ENCODE results near the gene HMGXB4.
A peak's percentile ranks its signal among the peaks of the same experiment; 100 is the strongest.

HMGXB4 gene

GRCh38 chr22:35328472-35328885, 71.2 kb downstream of the HMGXB4 start:
- DNase-seq = no peak

DNA sequence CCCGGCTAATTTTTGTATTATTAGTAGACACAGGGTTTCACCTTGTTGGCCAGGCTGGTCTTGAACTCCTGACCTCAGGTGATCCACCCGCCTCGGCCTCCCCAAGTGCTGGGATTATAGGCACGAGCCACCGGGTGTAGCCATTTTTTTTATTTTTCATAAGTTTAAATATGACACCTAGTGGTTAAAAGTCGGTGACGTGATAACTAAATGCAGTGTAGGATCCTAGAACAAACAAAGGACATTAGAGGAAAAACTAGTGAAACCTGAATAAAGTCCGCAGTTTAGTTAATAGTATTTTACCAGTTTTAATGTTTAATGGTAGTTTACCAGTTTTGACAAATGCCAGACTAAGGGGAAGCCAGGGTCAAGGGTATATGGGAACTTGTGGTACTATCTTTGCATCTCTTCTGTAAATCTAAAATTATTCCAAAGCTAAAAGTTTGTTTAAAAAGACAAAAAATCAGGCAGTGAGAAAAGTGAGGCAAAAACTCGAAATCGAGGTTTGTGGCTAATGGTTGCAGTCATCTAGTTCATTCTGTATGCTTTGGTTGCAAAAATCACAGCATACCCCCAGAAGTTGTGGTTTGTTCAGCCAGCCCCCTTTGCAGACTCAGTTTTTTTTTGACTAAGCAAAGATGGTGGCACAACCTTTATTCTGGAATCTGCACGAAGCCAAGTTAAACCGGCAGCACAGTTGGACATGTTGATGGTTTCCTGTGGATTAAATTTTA, 72.0 kb downstream of the HMGXB4 start:
- DNase-seq = no peak

DNA sequence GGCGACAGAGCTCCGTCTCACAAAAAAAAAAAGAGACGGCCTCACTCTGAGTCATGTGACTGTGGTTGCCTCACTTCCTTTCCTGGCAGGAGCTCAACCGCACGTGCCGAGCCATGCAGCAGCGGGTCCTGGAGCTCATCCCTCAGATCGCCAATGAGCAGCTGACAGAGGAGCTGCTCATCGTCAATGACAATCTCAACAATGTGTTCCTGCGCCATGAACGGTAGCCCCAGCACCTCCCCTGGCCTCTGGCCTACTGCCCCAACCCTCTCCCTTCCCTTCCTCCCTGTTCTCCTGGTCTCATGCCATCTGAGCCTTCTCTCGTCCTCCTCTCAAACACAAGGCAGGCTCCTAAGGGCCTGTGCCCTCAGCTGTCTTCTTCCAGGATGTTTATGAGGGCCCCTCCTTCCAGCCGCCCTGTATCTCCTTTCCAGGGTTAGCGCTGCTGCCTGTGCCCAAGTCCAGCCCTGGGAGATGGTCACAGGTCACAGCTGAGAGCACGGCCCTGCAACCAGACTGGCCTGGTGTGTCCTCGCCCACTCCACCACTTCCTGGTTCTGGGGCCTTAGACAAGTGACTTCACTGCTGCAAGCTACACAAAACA, 73.1 kb downstream of the HMGXB4 start:
- no peak for DNase-seq

GRCh38 chr22:35332278-35332677, 75.0 kb downstream of the HMGXB4 start:
- DNase-seq = no peak

DNA sequence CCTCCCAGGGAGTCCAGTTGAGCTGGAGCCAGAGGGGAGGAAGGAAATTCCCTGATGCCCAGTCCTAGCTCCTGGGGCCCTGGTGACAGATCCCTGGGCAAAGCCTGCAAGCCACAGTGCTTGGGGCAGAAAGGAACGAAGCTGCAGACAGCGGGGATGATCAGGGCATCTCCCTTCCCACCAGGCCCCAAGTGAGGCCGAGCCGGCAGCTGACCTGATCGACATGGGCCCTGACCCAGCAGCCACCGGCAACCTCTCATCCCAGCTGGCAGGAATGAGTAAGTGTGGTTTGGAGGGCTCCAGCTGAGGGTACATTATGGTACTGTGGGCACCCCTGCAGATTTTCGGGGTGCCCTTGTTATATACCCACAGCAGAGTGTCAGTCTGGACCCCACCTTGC, 75.9 kb downstream of the HMGXB4 start:
- no peak for DNase-seq

- DNase-seq = peak in 1 of 2 experiments; percentile 4
Measured at GRCh38 chr22:35334004-35334403, 76.7 kb downstream of the HMGXB4 start.

DNA sequence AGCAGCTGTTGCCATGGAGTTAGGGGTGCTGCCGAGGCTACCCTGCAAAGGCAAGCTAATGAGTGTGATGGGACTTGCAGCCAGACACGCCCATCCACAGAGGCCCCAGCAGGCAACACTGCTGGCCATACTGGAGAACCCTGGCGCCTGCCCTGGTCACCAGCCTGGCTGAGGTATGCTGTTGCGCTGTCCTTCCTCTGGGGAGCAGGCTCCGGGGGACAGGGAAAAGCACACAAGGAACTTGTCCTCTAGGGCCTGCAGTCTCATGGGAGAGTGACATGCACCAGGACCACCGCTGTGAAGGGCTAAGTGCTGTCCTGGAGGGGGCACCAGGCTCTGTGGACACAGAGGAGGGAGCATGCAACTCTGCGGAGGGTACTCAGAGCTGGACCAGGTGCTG, 78.2 kb downstream of the HMGXB4 start:
- DNase-seq = no peak

GRCh38 chr22:35335936-35336781, 78.9 kb downstream of the HMGXB4 start:
- no peak for DNase-seq

DNA sequence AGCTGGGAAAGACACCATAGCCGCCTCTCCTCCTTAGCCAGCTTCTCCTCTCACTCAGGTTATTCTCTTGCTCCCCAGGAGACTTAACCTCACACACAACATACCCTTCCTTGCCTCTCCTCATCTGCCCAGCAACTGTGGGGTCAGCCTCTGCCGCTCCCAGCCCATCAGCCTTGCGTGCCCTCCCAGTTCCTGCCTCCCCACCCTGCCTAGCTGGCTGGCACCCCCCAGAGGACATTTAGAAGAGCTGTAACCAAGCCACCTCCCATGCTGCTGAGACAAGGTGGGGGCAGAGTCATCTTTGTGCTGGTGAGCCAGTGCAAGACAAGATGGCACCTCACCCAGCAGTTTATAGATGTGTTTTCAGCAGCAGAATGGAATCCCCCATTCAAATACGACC, 80.6 kb downstream of the HMGXB4 start:
- peak in 1 of 2 experiments; percentile 7 for DNase-seq

GRCh38 chr22:35341090-35341874, 84.0 kb downstream of the HMGXB4 start:
- DNase-seq = no peak

GRCh38 chr22:35342390-35342789, 85.1 kb downstream of the HMGXB4 start:
- DNase-seq = no peak

DNA sequence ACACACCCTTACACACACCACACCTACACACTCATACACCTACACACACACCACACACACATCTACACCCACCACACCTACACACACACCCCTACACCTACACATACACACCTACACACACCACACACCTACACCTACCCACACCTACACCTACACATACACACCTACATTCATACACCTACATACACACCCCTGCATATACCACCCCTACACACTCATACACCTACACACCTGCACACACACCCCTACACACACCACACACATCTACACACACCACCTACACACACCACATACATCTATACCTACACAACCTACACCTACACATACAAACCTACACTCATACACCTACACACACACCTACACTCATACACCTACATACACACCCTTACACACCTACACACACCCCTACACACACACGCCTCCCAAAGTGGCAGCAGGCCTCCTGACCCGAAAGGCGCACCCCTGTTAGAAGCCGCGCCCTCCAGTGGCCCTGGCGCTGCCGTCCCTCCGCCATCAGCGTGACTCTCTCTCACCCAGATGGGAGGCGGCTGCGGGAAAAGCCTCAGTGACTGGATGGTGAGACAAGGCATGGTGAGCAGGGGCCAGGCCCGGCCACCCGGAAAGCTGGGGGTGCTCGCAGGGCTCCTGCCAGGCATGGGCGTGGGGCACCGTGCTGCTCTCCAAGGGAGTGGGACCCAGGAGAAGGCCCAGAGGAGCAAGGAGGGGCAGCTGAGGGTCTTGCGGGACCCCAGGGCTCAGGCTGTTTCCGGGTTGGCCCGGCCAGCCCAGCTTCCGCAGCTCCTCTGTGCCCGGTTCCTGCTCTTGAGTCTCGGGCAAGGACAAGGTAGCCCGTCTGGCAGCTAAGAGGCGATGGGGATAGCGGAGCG, 86.6 kb downstream of the HMGXB4 start:
- no peak for DNase-seq

DNA sequence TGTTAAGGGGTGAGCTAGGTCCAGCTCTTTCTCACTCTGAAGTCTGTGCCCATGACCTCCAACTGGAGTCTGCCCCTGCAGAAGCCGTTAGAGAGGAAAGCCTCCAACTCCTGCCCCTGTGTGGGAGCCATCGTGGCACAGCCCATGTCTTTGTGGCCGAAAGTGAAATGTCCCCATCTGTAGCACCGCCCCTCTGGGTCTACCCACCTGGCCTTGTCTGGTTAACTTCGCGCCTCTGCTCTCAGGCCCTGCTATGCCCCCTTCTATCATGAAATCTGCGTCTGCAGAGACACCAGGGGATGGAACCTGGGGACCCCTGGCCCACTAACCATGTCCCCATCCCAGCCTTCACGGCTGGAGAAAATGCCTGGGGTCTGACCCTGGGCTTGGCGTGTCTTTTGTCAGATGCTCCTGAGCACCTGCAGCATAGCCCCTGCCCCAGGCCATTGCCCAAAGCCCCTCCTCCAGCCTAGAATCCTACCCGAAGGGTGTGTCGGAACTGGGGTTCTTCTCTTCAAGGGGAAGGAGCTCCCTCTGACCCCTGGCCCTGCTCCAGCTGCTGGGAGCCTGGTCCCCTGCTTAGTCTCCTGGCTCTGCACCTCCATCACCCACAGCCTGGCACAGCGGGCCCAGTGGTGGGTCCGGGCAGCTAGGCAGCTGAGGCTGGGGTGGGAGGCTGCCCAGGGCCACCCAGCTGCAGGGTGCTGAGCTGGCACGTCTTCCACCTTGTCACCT, 87.8 kb downstream of the HMGXB4 start:
- no peak for DNase-seq

Data from NCI-H526 (cell line).